ENCODE results near the gene MICALL2. TPM values are rescaled to one million over a fixed set of nuclear protein-coding genes. Genes with fewer than 3 reads are reported as not detected.

Gene MICALL2
- total RNA-seq, 1 donor from 2014 or later = 18.9 TPM

GRCh38 chr7:1396195-1396594 is 63.1 kb downstream of the MICALL2 start:
- Mint-ChIP-seq H3K27ac (no peak overlapping the region), H3K4me3 (no peak overlapping the region), H3K9me3 (peaks cover 5% of the 10 kb centered on the region), H3K4me1 (no peaks in the 10 kb centered on the region), H3K36me3 (no peaks in the 10 kb centered on the region), H3K27me3 (ENCODE audit: low read depth) (peaks cover 73% of the 10 kb centered on the region)
- DNase-seq (ENCODE audit: low spot score in 2 of 2, unreplicated experiment in 2 of 2) = no peak
- TF ChIP-seq CTCF (IDR thresholded peaks at IDR 0.05; ENCODE audit: unreplicated experiment) = no peak

GRCh38 chr7:1395211-1396070 is 63.8 kb downstream of the MICALL2 start:
- no peaks in the 10 kb centered on the region for H3K4me1 Mint-ChIP-seq
- peaks cover 73% of the 10 kb centered on the region for H3K27me3 Mint-ChIP-seq (ENCODE audit: low read depth)
- H3K36me3 Mint-ChIP-seq = no peaks in the 10 kb centered on the region
- no peak overlapping the region for H3K27ac Mint-ChIP-seq
- DNase-seq (ENCODE audit: low spot score in 2 of 2, unreplicated experiment in 2 of 2) = no peak
- H3K4me3 Mint-ChIP-seq = no peak overlapping the region
- H3K9me3 Mint-ChIP-seq = peaks cover 5% of the 10 kb centered on the region
- TF ChIP-seq CTCF (IDR thresholded peaks at IDR 0.05; ENCODE audit: unreplicated experiment) = no peak

GRCh38 chr7:1394371-1394770 is 64.9 kb downstream of the MICALL2 start:
- Mint-ChIP-seq H3K4me1 (no peaks in the 10 kb centered on the region), H3K27me3 (ENCODE audit: low read depth) (peaks cover 73% of the 10 kb centered on the region), H3K36me3 (no peaks in the 10 kb centered on the region), H3K9me3 (peaks cover 5% of the 10 kb centered on the region), H3K27ac (no peak overlapping the region), H3K4me3 (no peak overlapping the region)
- no peak for DNase-seq (ENCODE audit: low spot score in 2 of 2, unreplicated experiment in 2 of 2)
- no peak for TF ChIP-seq CTCF (IDR thresholded peaks at IDR 0.05; ENCODE audit: unreplicated experiment)

GRCh38 chr7:1393421-1393820 is 65.8 kb downstream of the MICALL2 start:
- no peaks in the 10 kb centered on the region for H3K4me1 Mint-ChIP-seq
- TF ChIP-seq CTCF (IDR thresholded peaks at IDR 0.05; ENCODE audit: unreplicated experiment) = no peak
- H3K4me3 Mint-ChIP-seq = no peak overlapping the region
- peaks cover 5% of the 10 kb centered on the region for H3K9me3 Mint-ChIP-seq
- no peak for DNase-seq (ENCODE audit: low spot score in 2 of 2, unreplicated experiment in 2 of 2)
- no peaks in the 10 kb centered on the region for H3K36me3 Mint-ChIP-seq
- H3K27me3 Mint-ChIP-seq (ENCODE audit: low read depth) = peaks cover 72% of the 10 kb centered on the region
- H3K27ac Mint-ChIP-seq = no peak overlapping the region

- TF ChIP-seq CTCF (IDR thresholded peaks at IDR 0.05; ENCODE audit: unreplicated experiment) = no peak
- Mint-ChIP-seq H3K4me3 (no peak overlapping the region), H3K27ac (no peak overlapping the region), H3K27me3 (ENCODE audit: low read depth) (peaks cover 69% of the 10 kb centered on the region), H3K4me1 (no peaks in the 10 kb centered on the region), H3K9me3 (peaks cover 5% of the 10 kb centered on the region), H3K36me3 (no peaks in the 10 kb centered on the region)
- DNase-seq (ENCODE audit: low spot score in 2 of 2, unreplicated experiment in 2 of 2) = no peak
Observed at GRCh38 chr7:1392556-1392955, 66.7 kb downstream of the MICALL2 start.
